ENCODE data around the gene YWHAG. TPM values are rescaled to one million over a fixed set of nuclear protein-coding genes. Genes with fewer than 3 reads are reported as not detected.

Gene YWHAG
- total and polyA plus RNA-seq, 3 donors from 2014 or later, result 67.4 to 80.2 (median 78.4) TPM

- H3K9me3 ChIP-seq, result no peaks in the 10 kb centered on the region
- H3K4me1 ChIP-seq, result peaks cover 14% of the 10 kb centered on the region
- H3K27me3 ChIP-seq, result no peaks in the 10 kb centered on the region
- TF ChIP-seq, protein P1, sequence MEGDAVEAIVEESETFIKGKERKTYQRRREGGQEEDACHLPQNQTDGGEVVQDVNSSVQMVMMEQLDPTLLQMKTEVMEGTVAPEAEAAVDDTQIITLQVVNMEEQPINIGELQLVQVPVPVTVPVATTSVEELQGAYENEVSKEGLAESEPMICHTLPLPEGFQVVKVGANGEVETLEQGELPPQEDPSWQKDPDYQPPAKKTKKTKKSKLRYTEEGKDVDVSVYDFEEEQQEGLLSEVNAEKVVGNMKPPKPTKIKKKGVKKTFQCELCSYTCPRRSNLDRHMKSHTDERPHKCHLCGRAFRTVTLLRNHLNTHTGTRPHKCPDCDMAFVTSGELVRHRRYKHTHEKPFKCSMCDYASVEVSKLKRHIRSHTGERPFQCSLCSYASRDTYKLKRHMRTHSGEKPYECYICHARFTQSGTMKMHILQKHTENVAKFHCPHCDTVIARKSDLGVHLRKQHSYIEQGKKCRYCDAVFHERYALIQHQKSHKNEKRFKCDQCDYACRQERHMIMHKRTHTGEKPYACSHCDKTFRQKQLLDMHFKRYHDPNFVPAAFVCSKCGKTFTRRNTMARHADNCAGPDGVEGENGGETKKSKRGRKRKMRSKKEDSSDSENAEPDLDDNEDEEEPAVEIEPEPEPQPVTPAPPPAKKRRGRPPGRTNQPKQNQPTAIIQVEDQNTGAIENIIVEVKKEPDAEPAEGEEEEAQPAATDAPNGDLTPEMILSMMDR (IDR thresholded peaks at IDR 0.05), result no peak
- TF ChIP-seq POLR2A (IDR thresholded peaks at IDR 0.05), result no peak
- no peak overlapping the region for H3K4me3 ChIP-seq
- H3K27ac ChIP-seq, result no peak overlapping the region
- intact Hi-C loops (cut with DNase I; ENCODE audit: low total_unique reads), result no loop called here
- no peak for DNase-seq
- 89 to 93% methylated on average over 5 of the region's 5 CpGs for WGBS, 2 donors
- H3K36me3 ChIP-seq (ENCODE audit: low read depth, missing control alignments), result no peaks in the 10 kb centered on the region
These were observed 33.0 kb downstream of the YWHAG start for GRCh38 chr7:76325811-76326210.

DNA sequence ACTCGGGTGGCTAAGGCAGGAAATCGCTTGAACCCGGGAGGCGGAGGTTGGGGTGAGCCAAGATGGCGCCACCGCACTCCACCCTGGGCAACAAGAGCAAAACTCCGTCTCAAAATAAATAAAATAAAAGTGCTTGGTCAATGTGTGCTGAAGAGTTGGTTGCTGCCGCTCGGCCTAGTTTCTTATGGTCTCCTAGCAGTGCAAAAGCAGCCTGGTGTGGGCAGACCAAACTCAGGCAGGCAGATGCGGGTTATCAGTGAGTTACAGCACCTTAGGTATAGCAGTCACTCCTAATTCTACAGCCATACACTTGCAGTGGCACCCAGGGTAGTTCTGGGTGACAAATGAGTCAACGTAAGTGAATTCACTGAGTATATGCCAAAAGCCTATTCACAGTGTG lies 33.7 kb downstream of the YWHAG start:
- no peak for DNase-seq
- Histone ChIP-seq H3K36me3 (ENCODE audit: low read depth, missing control alignments) (no peaks in the 10 kb centered on the region), H3K4me3 (no peak overlapping the region), H3K27ac (no peak overlapping the region), H3K9me3 (no peaks in the 10 kb centered on the region), H3K27me3 (no peaks in the 10 kb centered on the region), H3K4me1 (peaks cover 7% of the 10 kb centered on the region)
- intact Hi-C loops (cut with DNase I; ENCODE audit: low total_unique reads), result no loop called here
- WGBS, 2 donors, result 97% methylated on average over 11 of the region's 11 CpGs
- TF ChIP-seq, protein P1 (IDR thresholded peaks at IDR 0.05), result no peak
- no peak for TF ChIP-seq POLR2A (IDR thresholded peaks at IDR 0.05)

DNA sequence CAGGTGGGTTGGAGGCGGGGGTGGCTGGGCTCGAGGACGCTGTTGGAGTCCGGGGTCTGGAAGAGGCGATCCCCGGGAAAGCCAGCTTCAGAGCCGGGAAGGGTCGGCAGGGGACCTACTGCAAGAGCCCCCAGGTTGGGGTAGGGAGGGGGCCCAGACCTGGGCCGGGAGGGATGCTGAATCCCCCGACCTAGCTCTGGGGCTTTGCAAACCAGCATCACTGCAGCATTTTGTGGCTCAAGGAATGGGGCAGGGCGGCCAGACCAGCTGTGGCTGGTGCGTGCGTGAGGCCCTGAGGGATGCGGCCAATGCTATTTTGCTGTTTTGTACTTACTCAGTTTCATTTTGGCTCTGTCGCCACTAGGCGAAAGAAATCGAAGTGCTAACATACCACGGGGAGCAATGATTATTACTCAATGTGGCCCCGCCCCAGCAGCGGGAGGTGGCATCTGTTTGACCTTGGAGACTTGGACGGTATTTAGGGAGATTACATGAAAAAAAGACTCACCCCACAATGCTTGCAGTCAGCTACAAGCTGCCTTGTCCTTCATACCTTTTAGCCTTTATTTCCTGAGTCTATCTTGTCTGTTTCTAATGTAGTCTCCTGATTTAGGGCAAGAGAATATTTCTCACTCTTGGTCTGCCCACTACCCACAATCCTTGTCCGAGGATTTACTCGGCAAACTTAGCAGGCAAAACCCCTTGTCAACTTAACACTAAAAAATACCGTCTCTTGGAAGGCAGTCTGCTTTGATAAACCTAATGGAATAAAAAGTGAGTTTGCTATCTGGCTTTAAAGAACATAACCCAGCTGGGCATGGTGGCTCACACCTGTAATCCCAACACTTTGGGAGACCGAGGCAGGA lies 40.1 kb downstream of the YWHAG start:
- intact Hi-C loops (cut with DNase I; ENCODE audit: low total_unique reads), result no loop called here
- Histone ChIP-seq H3K4me3 (peak overlapping the region; percentile 78), H3K27ac (peak overlapping the region; percentile 84 to 96), H3K27me3 (no peaks in the 10 kb centered on the region), H3K4me1 (peaks cover 16% of the 10 kb centered on the region), H3K9me3 (no peaks in the 10 kb centered on the region), H3K36me3 (ENCODE audit: low read depth, missing control alignments) (no peaks in the 10 kb centered on the region)
- 2 to 4% methylated on average over 15 to 25 of the region's 25 CpGs for WGBS, 2 donors
- TF ChIP-seq, protein P1 (IDR thresholded peaks at IDR 0.05), result peak in 2 of 3 experiments; percentile 35 to 45
- TF ChIP-seq POLR2A (IDR thresholded peaks at IDR 0.05), result peak; percentile 12
- DNase-seq, result peak; percentile 88

- H3K36me3 ChIP-seq (ENCODE audit: low read depth, missing control alignments), result no peaks in the 10 kb centered on the region
- intact Hi-C loops (cut with DNase I; ENCODE audit: low total_unique reads), result no loop called here
- 1% methylated on average over 24 to 50 of the region's 50 CpGs for WGBS, 2 donors
These were observed 40.9 kb downstream of the YWHAG start for GRCh38 chr7:76317782-76318487.

More at GRCh38 chr7:76317782-76318487, 40.9 kb downstream of the YWHAG start:
- peak overlapping the region; percentile 84 to 96 for H3K27ac ChIP-seq
- peak overlapping the region; percentile 78 for H3K4me3 ChIP-seq
- TF ChIP-seq POLR2A (IDR thresholded peaks at IDR 0.05), result peak; percentile 24
- TF ChIP-seq, protein P1 (IDR thresholded peaks at IDR 0.05), result no peak
- no peaks in the 10 kb centered on the region for H3K9me3 ChIP-seq
- H3K27me3 ChIP-seq, result no peaks in the 10 kb centered on the region
- H3K4me1 ChIP-seq, result peaks cover 14% of the 10 kb centered on the region
- DNase-seq, result peak; percentile 99
